ENCODE data around the gene OTX2. TPM values are rescaled to one million over a fixed set of nuclear protein-coding genes. Genes with fewer than 3 reads are reported as not detected.

The OTX2 gene
- total RNA-seq, 1 experiment from 2014 or later: 30.1 TPM

DNA sequence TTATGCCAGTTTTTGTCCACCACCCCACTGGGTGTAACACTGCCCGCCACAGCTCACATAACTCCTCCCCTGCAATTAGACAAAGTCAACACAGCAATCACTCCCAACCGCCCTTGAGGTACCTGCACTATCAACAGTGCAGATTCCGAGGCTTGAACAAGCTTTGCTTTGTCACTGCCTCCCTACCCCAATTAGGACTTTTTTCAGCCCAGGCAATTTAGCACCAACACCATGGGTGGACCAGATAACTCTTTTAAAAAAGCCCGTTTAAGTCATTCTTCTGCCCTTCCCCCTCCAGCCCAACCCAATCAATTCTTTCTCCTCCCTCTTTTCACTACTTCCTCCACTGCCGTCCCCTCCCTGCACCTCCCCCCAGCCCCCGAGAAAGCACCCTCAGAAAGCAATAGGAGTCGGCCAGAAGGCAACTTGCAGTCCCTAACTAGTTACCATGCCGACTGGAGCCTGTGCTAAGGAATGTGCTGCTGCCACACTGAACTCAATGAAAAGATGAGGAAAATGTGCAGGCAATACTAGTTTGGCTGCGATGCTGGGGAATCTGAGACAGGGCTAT, 45.7 kb upstream of the OTX2 start:
- ATAC-seq (peak; percentile 92), DNase-seq (ENCODE audit: low spot score) (peak; percentile 73)
- Mint-ChIP-seq H3K36me3 (no peaks in the 10 kb centered on the region), H3K27me3 (ENCODE audit: low read depth) (peaks cover 100% of the 10 kb centered on the region), H3K4me1 (peaks cover 53% of the 10 kb centered on the region), H3K4me3 (peak overlapping the region; percentile 68), H3K9me3 (no peaks in the 10 kb centered on the region), H3K27ac (peak overlapping the region; percentile 66)
- CTCF ChIA-PET: interaction anchor here (1.2 kb wide), 1 partner anchor 38 kb away, joined by 5 read pairs; no protein-coding TSS in a partner anchor
- TF ChIP-seq, protein P1, sequence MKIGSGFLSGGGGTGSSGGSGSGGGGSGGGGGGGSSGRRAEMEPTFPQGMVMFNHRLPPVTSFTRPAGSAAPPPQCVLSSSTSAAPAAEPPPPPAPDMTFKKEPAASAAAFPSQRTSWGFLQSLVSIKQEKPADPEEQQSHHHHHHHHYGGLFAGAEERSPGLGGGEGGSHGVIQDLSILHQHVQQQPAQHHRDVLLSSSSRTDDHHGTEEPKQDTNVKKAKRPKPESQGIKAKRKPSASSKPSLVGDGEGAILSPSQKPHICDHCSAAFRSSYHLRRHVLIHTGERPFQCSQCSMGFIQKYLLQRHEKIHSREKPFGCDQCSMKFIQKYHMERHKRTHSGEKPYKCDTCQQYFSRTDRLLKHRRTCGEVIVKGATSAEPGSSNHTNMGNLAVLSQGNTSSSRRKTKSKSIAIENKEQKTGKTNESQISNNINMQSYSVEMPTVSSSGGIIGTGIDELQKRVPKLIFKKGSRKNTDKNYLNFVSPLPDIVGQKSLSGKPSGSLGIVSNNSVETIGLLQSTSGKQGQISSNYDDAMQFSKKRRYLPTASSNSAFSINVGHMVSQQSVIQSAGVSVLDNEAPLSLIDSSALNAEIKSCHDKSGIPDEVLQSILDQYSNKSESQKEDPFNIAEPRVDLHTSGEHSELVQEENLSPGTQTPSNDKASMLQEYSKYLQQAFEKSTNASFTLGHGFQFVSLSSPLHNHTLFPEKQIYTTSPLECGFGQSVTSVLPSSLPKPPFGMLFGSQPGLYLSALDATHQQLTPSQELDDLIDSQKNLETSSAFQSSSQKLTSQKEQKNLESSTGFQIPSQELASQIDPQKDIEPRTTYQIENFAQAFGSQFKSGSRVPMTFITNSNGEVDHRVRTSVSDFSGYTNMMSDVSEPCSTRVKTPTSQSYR (CRISPR knock-in tag; IDR thresholded peaks at IDR 0.05): peak; percentile 64; the same call in 1 of the 2 replicates
- TF ChIP-seq, protein P2, sequence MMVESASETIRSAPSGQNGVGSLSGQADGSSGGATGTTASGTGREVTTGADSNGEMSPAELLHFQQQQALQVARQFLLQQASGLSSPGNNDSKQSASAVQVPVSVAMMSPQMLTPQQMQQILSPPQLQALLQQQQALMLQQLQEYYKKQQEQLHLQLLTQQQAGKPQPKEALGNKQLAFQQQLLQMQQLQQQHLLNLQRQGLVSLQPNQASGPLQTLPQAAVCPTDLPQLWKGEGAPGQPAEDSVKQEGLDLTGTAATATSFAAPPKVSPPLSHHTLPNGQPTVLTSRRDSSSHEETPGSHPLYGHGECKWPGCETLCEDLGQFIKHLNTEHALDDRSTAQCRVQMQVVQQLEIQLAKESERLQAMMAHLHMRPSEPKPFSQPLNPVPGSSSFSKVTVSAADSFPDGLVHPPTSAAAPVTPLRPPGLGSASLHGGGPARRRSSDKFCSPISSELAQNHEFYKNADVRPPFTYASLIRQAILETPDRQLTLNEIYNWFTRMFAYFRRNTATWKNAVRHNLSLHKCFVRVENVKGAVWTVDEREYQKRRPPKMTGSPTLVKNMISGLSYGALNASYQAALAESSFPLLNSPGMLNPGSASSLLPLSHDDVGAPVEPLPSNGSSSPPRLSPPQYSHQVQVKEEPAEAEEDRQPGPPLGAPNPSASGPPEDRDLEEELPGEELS (CRISPR knock-in tag; IDR thresholded peaks at IDR 0.05): peak; percentile 23; the same call in 1 of the 2 replicates
- peak; percentile 43; the same call in 1 of the 2 replicates for TF ChIP-seq FOXK1 (CRISPR knock-in tag; IDR thresholded peaks at IDR 0.05)
- TF ChIP-seq E2F4 (CRISPR knock-in tag; IDR thresholded peaks at IDR 0.05; ENCODE audit: borderline replicate concordance, low read depth): no peak
- POLR2A ChIA-PET: interaction anchor here (0.8 kb wide), 1 partner anchor 50 kb away, joined by 3 read pairs; no protein-coding TSS in a partner anchor

DNA sequence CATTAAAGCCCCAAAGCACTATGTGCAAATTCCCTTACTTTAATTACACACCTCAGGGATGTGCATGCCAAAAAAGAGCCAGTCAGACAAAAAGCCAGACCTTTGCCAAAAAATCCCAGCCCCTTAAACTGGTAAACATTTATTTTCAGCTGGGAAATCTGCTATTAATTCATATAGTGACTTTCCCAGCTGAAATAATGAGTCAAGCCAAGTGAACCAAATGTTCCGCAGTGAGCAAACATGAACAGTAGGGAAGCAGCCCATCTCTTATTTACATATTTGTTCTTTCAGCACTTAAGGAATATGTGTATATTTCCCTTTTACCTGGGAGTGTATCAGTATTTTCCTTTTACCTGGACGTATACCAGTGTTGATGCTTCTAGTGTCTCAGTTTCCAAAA, 44.0 kb upstream of the OTX2 start:
- Mint-ChIP-seq H3K36me3 (no peaks in the 10 kb centered on the region), H3K4me1 (peaks cover 55% of the 10 kb centered on the region), H3K4me3 (no peak overlapping the region), H3K27ac (no peak overlapping the region), H3K27me3 (ENCODE audit: low read depth) (peaks cover 100% of the 10 kb centered on the region), H3K9me3 (no peaks in the 10 kb centered on the region)
- POLR2A ChIA-PET: no interaction called here
- ATAC-seq: no peak
- CTCF ChIA-PET: no interaction called here
- TF ChIP-seq, protein P3, sequence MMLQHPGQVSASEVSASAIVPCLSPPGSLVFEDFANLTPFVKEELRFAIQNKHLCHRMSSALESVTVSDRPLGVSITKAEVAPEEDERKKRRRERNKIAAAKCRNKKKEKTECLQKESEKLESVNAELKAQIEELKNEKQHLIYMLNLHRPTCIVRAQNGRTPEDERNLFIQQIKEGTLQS (CRISPR knock-in tag; conservative IDR thresholded peaks at IDR 0.05): no peak
- TF ChIP-seq ZNF263 (CRISPR knock-in tag; IDR thresholded peaks at IDR 0.05; ENCODE audit: low read depth) (no peak), FOXP1 (CRISPR knock-in tag; IDR thresholded peaks at IDR 0.05; ENCODE audit: borderline replicate concordance) (no peak), STAT6 (CRISPR knock-in tag; conservative IDR thresholded peaks at IDR 0.05; ENCODE audit: low read depth) (no peak), NFE2L1 (CRISPR knock-in tag; IDR thresholded peaks at IDR 0.05) (no peak), NFYB (CRISPR knock-in tag; conservative IDR thresholded peaks at IDR 0.05; ENCODE audit: low read depth) (no peak), RELA (CRISPR knock-in tag; IDR thresholded peaks at IDR 0.05; ENCODE audit: borderline replicate concordance) (no peak)
- TF ChIP-seq, protein P2 (CRISPR knock-in tag; IDR thresholded peaks at IDR 0.05): no peak
- DNase-seq (ENCODE audit: low spot score): no peak

All from WTC11 (cell line).